ENCODE results near the gene PLCD1. TPM values are rescaled to one million over a fixed set of nuclear protein-coding genes. Genes with fewer than 3 reads are reported as not detected.

The PLCD1 gene
- total RNA-seq, 4 donors from 2014 or later, result 25.4 to 29.8 (median 27.1) TPM

DNA sequence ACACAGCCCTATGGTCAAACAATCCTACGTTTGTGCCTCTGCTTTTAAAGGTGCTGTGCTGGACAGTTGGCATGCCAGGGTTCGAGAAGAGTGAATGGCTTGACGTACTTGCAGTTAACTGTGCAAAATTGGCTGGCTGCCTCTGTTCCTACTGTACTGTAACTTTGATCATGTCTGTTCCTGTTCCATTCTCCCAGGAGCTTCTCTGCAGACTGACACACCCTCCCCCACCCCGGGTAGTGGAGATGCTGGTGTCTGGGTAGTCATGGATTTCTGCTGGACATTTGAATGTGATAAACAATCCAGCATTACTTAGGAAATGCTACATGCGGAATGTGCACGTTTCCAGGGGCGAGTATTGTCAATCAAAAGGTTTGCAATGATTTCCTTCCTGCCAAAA, 45.4 kb downstream of the PLCD1 start:
- no peak for ATAC-seq
- no peaks in the 10 kb centered on the region for H3K9me3 ChIP-seq
- H3K4me3 ChIP-seq, result no peak overlapping the region
- TF ChIP-seq POLR2AphosphoS5 (IDR thresholded peaks at IDR 0.05) (no peak), EP300 (IDR thresholded peaks at IDR 0.05) (no peak), POLR2A (IDR thresholded peaks at IDR 0.05) (no peak)
- TF ChIP-seq, protein P1, sequence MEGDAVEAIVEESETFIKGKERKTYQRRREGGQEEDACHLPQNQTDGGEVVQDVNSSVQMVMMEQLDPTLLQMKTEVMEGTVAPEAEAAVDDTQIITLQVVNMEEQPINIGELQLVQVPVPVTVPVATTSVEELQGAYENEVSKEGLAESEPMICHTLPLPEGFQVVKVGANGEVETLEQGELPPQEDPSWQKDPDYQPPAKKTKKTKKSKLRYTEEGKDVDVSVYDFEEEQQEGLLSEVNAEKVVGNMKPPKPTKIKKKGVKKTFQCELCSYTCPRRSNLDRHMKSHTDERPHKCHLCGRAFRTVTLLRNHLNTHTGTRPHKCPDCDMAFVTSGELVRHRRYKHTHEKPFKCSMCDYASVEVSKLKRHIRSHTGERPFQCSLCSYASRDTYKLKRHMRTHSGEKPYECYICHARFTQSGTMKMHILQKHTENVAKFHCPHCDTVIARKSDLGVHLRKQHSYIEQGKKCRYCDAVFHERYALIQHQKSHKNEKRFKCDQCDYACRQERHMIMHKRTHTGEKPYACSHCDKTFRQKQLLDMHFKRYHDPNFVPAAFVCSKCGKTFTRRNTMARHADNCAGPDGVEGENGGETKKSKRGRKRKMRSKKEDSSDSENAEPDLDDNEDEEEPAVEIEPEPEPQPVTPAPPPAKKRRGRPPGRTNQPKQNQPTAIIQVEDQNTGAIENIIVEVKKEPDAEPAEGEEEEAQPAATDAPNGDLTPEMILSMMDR (IDR thresholded peaks at IDR 0.05), result no peak
- H3K4me1 ChIP-seq, result no peaks in the 10 kb centered on the region
- H3K27ac ChIP-seq, result no peak overlapping the region
- 75 to 86% methylated on average over 4 to 6 of the region's 7 CpGs for WGBS, 2 donors (ENCODE audit: low coverage in 1 of 2)
- H3K36me3 ChIP-seq, result peaks cover 0 to 56% of the 10 kb centered on the region in 2 donors
- no peaks in the 10 kb centered on the region for H3K27me3 ChIP-seq

DNA sequence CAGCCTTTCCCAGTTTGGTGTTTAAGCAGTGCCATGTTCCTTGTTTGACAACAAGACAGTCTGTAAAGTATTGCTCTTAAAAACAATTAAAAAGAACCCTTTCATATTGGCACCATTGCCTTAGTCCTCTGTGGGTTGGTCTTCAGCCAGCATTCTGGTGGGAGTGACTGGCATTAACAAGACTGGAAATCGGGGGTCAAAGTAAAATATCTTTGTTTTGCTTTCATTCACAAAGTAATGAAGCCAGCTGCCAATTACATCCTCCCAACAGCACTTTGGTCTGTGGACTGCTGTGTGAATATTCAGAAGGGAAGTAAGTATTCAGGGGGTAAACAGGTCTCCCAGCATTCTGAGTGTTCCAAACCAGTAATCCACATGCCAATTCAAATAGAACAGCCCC, 47.1 kb downstream of the PLCD1 start:
- TF ChIP-seq, protein P1 (IDR thresholded peaks at IDR 0.05), result no peak
- no peak for TF ChIP-seq EP300 (IDR thresholded peaks at IDR 0.05)
- TF ChIP-seq POLR2AphosphoS5 (IDR thresholded peaks at IDR 0.05), result no peak
- TF ChIP-seq POLR2A (IDR thresholded peaks at IDR 0.05), result no peak
- H3K27ac ChIP-seq, result no peak overlapping the region
- H3K4me3 ChIP-seq, result no peak overlapping the region
- H3K36me3 ChIP-seq, result peaks cover 0 to 64% of the 10 kb centered on the region in 2 donors
- 60 to 63% methylated on average over 1 of the region's 1 CpG for WGBS, 2 donors (ENCODE audit: low coverage in 1 of 2)
- ATAC-seq, result no peak
- H3K9me3 ChIP-seq, result no peaks in the 10 kb centered on the region
- no peaks in the 10 kb centered on the region for H3K4me1 ChIP-seq
- no peaks in the 10 kb centered on the region for H3K27me3 ChIP-seq

DNA sequence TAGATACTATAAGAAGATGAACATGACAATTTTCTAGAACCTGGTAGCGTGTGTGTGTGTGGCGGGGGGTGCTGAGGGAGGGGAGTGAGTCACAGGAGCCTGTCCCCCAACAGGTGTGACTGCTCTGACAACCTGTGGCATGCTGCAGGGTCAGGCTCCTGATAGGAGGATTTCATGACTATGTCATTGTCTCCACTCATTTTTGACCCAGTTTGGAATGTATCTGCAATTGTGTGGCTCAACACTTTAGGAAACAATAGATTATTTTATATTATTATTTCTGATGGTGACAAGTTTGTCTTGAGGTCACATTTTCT, 48.1 kb downstream of the PLCD1 start:
- H3K27me3 ChIP-seq, result no peaks in the 10 kb centered on the region
- no peak for ATAC-seq
- TF ChIP-seq, protein P1 (IDR thresholded peaks at IDR 0.05), result no peak
- TF ChIP-seq POLR2AphosphoS5 (IDR thresholded peaks at IDR 0.05) (no peak), POLR2A (IDR thresholded peaks at IDR 0.05) (no peak), EP300 (IDR thresholded peaks at IDR 0.05) (no peak)
- no peaks in the 10 kb centered on the region for H3K9me3 ChIP-seq
- no peak overlapping the region for H3K27ac ChIP-seq
- no peaks in the 10 kb centered on the region for H3K4me1 ChIP-seq
- no peak overlapping the region for H3K4me3 ChIP-seq
- WGBS, 2 donors (ENCODE audit: low coverage in 1 of 2), result 92% methylated on average over 2 of the region's 2 CpGs
- peaks cover 0 to 74% of the 10 kb centered on the region in 2 donors for H3K36me3 ChIP-seq

DNA sequence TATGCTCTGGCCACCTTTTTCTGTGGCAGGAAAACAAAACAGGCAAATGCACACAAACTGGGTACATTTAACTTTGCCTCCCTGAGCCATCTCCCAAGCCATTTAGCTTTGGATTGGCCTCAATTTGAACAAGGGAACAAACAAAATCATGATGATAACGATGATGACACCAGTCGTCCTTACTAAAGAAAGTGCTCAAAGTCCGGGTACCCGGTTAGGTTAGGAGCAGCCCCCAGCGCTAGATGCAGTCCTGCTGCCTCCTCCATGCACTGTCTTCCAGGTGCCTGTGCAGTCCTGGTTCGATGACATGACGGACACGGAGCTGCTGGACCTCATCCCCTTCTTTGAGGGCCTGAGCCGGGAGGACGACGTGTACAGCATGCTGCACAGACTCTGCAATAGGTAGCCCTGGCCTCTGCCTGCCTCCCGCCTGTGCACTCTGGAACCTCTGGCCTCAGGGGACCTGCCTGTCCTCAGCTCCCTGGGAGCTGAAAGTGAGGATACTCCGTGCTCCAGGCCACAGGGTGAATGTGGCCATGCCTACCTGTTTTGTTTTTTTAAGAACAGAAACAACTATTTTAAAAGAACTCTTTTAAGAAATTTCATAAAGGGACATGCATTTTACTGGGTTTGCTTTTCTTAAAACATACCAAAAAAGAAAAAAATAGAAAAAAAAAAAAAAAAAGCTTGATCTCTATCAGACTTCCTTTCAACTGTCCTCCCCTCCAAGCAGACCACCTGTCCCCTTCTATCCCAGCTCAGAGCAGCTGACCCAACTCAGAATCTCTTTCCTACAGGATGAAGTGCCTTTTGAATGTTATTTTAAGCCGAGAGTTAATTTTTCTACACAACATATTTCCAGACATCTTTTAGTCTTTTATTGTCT, 48.7 kb downstream of the PLCD1 start:
- Histone ChIP-seq H3K27me3 (no peaks in the 10 kb centered on the region), H3K4me3 (no peak overlapping the region), H3K4me1 (no peaks in the 10 kb centered on the region), H3K9me3 (no peaks in the 10 kb centered on the region), H3K36me3 (peaks cover 5 to 80% of the 10 kb centered on the region in 2 donors), H3K27ac (no peak overlapping the region)
- no peak for ATAC-seq
- 90 to 93% methylated on average over 5 to 10 of the region's 14 CpGs for WGBS, 2 donors (ENCODE audit: low coverage in 1 of 2)
- TF ChIP-seq POLR2A (IDR thresholded peaks at IDR 0.05), result no peak
- TF ChIP-seq, protein P1 (IDR thresholded peaks at IDR 0.05), result no peak
- TF ChIP-seq EP300 (IDR thresholded peaks at IDR 0.05), result no peak
- TF ChIP-seq POLR2AphosphoS5 (IDR thresholded peaks at IDR 0.05), result no peak

Measured in gastroesophageal sphincter (tissue), 4 donors.